Stromal cell of bone marrow (primary cell): ENCODE results near the gene RGCC.
"Not testable (repeated sequence)": the region's sequence is repeated elsewhere in the genome, so short reads cannot be mapped to it uniquely, and the experiment has no call there.

ENCODE experiments used
- DNase-seq: peaks from one replicate; pipeline ENCODE4 v3.0.0-alpha.2; 2012; ENCODE audit warnings: low read depth

Gene RGCC

GRCh38 chr13:41456768-41457588 lies at the start of gene RGCC:
Gene RGCC, plus strand, starts transcription at chr13:41457550. Its CDS starts 158 bp downstream, at chr13:41457708.
- DNase-seq: peak; percentile 7

GRCh38 chr13:41408121-41408520 lies 49.2 kb upstream of the RGCC start:
- no peak for DNase-seq

GRCh38 chr13:41408746-41409145 lies 48.6 kb upstream of the RGCC start:
- no peak for DNase-seq

GRCh38 chr13:41409611-41410010 lies 47.7 kb upstream of the RGCC start:
- no peak for DNase-seq

DNA sequence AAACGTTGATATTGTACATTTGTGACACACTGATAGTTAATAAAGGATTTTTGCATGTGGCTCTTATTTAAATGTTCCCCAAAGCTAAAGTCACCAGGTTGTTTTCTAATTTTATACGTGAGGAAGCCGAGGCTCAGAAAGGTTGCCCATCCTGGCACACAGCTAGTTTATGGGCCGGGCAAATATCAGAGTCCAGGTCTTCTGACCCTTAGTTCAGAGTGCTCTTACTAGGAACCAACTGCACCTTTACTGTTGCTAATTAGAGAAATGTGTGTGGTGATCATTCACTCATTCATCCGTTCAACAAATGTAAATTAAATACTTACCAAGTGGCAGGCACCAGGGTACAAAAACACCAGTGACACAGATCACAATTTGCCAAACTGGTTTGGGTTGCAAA lies 46.3 kb upstream of the RGCC start:
- no peak for DNase-seq

GRCh38 chr13:41411522-41411921 lies 45.8 kb upstream of the RGCC start:
- DNase-seq: peak; percentile 60

GRCh38 chr13:41413872-41414271 lies 43.5 kb upstream of the RGCC start:
- DNase-seq: no peak

- DNase-seq: no peak
Observed at GRCh38 chr13:41416276-41416675, 41.1 kb upstream of the RGCC start.

- DNase-seq: peak; percentile 38
Observed at GRCh38 chr13:41418027-41418426, 39.3 kb upstream of the RGCC start.

DNA sequence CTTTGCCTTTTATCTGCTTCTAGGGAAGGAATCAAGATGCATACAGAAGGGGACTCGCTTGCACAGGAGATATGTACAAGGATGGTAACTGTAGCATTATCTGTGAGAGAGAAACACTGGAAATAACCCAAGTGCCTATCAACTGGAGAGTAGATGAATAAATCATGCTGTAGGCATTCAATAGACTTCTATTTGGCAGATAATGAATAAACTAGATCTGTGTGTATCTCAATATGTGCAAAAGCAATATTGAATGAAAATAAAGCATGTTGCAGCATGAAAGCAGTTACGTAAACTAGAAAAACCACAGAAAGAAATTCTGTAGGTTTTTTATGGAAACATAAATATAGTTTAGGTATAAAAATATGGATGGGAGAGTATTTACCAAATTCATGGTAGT lies 38.6 kb upstream of the RGCC start:
- DNase-seq: no peak

DNA sequence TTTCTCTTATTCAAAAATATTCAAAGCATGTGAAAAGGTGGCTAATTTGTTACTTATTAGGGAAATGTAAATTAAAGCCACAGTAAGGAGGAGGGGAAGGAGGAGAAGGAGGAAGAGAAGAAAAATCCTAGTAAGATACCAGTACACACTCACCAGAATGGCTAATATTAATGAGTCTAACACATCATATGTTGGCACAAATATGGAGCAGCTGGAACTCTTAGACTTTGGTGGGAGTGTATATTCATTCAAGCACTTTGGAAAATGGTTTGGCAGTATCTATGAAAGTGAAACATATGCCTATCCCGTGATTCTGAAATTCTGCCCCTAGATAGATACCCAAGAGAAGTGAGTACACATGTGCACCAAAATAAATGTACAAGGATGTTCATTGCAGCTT lies 38.1 kb upstream of the RGCC start:
- DNase-seq: no peak

GRCh38 chr13:41420146-41420545 lies 37.2 kb upstream of the RGCC start:
- no peak for DNase-seq

- DNase-seq: not testable (repeated sequence)
Observed at GRCh38 chr13:41421330-41421729, 36.0 kb upstream of the RGCC start.

GRCh38 chr13:41421983-41422382 lies 35.4 kb upstream of the RGCC start:
- not testable (repeated sequence) for DNase-seq

GRCh38 chr13:41423259-41423658 lies 34.1 kb upstream of the RGCC start:
- DNase-seq: not testable (repeated sequence)

- not testable (repeated sequence) for DNase-seq
Observed at GRCh38 chr13:41424675-41425074, 32.7 kb upstream of the RGCC start.

DNA sequence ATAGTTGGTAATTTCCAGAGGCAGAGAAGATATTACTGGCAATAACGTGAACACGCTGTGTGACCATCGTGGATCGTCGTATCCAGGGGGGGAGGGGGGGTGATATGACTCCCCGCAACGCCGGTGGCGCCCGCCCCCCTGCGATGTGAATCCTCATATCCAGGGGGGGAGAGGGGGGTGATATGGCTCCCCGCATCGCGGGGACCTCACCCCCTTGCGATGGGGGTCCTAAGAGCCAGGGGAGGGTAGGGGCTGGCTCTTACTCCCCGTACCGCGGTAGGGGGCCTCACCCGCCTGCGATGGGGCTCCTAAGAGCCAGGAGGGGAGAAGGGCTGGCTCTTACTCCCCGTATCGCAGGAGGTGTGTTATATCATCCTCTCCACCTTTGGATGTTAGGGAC lies 31.3 kb upstream of the RGCC start:
- DNase-seq: no peak

DNA sequence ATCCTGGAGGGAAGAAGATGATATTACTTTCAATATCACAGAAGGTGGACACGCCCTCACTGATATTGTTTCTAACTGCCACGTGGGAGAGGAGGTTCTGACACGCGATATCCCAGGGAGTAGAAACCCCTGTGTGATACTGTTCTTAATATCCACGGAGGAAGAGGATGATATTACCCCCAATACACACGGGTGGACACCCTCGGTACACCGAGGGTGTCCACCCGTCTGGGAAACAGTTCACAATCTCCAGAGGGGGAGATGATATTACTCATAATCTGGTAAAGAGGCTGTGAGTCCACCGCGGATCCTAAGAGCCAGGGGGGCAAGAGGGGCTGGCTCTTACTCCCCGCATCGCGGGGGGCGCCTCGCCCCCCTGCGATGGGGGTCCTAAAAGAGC lies 29.7 kb upstream of the RGCC start:
- no peak for DNase-seq

GRCh38 chr13:41428155-41428554 lies 29.2 kb upstream of the RGCC start:
- DNase-seq: no peak

GRCh38 chr13:41434030-41434429 lies 23.3 kb upstream of the RGCC start:
- DNase-seq: peak; percentile 17

DNA sequence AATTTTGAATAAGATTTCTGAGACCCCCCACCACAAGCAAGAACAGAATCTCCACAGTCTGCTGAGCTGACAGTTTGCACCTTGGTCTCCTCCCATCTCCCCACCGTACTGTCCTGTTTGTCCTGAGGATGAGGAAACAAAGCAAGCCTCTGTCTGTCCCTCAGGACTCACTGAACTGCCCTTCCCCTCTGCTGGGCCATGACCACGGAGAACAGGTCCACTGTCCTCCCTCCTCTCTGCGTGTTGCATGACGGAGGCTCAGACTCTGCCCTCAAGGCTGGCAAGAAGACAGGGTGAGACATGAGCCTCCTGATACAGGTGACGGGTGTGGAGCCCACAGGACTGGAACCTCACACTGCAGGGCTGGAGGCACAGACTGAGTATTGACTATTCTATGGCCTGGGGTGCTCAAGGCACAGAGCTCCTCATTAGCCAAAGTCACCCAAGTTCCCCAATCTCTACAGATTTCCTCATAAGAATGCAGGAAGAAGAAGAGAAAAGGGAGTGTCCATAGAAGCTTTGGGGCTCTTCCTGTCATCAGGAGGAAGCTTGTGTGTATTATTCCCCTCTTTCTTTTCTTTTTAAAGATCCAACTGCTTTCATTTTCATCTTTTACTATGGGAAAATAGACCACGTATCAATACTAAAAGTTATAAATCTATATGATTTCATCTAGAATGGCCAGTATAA lies 22.4 kb upstream of the RGCC start:
- DNase-seq: no peak

DNA sequence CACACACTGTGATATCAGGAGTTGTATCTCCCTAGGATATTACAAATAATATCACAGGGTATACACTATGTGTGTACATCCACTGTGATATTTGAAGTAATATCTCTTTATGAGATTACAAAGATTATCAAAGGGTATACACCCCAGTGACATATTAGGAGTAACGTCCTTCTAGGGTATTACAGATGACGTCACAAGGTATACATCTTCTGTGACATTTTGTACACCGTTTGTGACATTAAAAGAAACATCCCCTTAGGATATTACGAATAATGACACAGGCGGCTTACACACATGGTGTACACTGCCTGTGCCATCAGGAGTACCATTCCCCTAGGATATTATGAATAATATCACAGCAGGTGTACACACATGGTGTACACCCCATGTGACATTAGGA lies 13.4 kb upstream of the RGCC start:
- DNase-seq: no peak

DNA sequence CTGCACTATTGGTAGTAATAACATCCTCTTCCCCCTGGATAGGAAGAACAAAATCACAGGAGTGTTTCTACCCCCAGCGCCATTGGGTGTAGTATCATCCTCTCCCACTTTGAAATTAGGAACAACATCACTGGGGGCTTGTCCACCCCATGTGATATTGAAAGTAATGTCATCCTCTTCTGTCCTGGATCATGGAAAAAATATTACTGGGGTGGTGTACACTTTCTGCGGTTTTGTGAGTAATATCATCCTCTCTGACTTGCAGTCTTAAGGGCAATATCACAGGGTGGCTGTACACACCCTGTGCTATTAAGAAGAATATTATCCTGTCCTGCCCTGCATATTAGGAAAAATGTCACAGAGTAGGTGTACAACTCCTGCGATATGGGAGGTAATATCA lies 4.9 kb upstream of the RGCC start:
- no peak for DNase-seq

DNA sequence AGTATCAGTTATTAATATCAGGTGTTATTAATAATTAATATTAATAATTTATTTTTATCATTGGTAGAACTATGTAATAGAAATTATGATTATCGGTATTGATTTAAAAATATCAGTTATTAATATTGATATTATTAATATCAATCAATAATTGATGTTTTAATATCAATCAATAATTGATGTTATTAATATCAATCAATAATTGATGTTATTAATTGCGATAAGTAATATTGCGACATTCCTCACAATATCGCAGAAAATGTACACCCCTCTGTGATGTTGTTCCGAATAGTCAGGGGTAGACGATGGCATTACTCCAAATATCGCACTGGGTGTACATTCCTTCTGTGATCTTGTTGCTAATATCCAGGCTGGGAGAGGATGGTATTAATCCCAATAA lies 3.7 kb upstream of the RGCC start:
- no peak for DNase-seq
